ENCODE data around the gene RPS15A.

Gene RPS15A

DNA sequence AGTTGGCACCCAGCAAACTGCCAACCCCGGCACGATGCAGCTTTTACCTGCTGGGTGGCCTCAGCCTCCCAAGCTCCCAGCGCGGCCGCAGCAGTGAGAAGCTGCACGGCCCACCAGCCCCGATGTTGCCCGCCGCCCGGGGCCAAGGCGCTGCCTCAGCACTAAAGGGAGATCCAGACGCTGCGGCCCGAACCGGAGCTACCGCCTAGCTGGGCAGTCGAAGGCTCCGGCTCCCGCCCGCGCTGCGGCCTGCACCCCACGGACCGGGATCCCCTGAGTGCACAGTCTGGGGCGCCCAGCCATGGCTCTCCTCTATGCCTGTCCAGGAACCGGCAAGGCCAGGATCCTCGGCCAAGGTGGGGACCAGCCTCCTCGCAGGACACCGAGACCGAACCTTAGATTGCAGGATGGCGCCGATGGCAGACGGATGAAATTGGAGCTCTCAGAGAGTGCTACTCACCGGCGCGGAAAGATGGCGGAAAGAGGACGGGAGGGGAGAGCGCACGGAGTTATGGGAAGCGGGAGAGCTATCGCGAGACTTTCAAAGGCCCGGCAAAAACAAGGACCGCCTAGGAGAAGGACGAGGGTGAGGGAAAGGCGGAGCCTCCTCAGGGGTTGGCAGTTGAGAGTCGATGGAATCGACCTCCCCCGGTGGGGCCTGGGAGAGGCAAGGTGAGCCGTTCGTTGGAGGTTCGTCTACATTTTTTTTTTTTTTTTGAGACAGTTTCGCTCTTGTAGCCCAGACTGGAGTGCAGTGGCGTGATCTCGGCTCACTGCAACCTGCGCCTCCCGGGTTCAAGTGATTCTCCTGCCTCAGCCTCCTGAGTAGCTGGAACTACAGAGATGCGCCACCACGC, at the start of gene RPS15A:
Gene RPS15A (minus strand): TSS at position 485 of the 857 bp plus-strand sequence. CDS start 1,221 bp downstream, outside the sequence.
- FAIRE-seq = peak; percentile 67

DNA sequence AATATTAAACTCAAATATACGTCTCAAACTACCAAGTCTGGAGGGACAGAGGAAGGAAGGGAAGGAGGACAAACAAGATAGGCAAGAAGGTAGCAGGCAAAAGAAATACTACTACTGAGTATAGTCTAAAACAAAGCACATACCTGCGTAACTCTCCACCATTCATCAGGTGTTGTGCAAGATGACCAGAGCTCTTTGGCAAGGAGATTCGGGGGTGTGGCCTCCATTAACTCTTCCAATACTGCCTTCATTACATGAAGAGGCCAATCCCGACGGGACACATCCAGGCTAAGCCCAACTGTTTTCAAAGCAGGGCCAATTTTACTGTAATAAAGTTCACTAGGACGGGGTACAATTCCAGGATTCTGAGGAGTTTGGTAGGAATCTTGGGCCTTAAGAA, 49.4 kb upstream of the RPS15A start:
- no peak for FAIRE-seq

DNA sequence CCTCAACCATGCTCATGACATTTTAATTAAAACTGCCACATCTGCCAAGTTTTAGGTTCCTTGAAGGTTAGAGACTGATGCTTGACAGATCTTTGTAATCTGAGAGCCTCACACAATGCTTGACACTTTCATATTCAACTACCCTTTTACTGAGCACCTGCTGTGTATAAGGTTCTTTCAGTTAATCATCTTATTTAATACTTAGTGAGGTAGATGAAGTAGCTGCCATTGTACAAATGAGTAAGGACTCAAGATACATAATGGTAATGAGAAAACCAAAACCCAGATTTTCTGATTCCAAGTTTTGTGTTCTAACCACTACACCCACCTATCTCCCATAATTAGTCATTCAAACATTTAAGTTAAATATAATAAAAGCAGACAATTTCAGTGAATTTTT, 46.6 kb upstream of the RPS15A start:
- no peak for FAIRE-seq

DNA sequence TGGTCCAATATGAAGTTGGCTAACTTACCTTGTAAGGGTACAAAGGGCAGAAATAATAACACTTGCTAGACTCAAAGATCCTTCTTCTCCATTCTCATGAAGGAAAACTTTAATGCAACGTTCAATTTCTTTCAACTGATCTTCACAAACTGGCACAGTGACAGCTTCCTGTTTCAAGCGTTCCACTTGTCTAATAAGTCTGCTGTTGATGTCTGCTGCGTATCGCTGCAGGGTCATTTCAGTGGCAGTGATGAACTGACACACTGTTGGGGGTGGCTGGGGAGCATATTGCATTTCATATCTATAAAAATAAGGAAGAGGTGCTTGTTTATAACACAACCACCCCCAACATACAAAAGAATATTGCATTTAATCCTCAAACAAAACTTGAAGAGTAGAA, 44.7 kb upstream of the RPS15A start:
- FAIRE-seq = no peak

DNA sequence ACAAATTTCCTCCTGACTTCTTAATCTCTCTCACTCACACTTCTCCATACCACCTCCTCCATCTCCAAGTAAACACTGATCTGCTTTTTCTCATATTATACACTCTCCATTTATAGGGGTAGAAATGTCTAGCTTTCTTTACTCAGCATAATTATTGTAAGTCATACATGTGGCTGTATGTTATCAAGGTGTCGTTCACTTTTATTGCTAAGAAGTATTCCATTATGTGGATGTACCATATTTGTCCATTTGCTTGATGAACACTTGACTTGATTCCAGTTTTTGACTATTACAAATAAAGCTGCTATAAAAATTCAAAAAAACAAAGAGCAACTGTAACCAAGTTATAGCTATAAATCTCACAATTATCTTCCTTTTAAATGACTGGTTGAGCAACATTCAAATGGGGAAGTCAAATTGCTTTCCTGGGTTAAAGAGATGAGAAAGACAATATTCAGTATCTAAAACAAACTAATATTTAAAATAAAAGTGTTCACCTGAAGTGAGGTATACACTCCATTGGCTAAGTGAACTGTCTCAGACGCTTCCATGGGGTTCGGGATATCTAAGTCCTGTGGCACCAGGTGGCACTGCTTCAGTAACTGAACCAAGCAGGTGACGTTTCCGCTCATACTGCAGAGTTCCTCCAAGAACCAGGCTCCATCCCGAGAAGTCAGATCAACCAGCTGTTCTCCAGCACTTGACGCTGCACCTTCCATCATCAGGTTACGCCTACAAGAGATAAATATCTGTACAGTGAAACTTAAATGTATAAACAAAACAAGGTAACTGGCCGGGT, 43.8 kb upstream of the RPS15A start:
- FAIRE-seq = no peak

DNA sequence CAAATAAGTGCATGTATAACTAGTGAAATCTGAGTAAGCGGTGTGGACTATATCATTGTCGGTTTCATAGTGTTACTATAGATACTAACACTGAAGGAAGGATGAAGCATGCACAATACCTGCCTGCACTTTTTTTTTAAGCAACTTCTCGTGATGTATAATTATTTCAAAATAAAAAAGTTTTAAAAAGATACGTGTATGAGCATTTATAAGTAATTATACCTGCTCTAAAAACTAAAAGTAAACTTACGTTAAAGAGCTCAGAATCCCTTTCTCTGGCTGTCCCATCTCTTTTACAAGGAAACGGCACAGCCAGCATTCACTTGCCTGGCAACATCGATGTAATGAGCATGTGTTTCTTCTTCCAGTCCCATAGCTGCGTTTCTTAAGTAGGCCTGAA, 42.5 kb upstream of the RPS15A start:
- no peak for FAIRE-seq

DNA sequence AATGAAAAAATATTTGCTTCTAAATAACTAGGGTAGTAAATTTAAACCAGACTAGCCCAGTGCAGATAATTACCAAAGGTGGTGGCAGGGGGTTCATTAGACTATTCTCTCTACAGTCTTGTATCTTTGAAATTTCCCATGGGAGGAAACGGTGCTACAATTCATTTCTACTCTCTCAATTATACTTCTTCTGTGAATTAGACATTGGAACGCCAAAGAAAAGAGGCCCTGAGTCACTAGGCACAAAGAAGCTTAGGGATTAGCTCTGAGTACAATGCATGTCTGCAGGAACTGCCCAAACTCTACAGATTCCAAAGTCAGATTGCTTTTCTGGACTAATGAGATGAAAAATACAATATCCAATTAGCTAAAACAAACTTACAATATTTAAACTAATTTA, 41.9 kb upstream of the RPS15A start:
- FAIRE-seq = no peak

DNA sequence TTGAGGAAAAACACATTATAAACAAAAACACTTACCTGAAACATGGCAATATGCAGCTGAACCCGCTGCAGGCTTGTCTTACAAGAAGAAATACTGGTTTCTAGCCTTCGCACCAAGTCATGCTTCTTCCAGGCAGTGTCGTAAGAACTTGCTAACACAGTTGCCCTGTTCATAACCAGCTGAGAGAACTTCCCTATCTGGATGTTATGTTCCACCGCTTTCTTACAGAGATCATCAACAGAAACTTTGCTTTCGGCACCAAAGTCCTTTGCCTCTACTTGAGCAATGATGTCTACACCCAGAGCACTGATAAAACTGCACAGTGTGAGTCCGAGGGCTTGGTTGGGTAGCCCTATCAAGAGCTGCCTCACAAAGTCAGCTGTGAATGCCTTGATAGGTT, 39.1 kb upstream of the RPS15A start:
- no peak for FAIRE-seq

DNA sequence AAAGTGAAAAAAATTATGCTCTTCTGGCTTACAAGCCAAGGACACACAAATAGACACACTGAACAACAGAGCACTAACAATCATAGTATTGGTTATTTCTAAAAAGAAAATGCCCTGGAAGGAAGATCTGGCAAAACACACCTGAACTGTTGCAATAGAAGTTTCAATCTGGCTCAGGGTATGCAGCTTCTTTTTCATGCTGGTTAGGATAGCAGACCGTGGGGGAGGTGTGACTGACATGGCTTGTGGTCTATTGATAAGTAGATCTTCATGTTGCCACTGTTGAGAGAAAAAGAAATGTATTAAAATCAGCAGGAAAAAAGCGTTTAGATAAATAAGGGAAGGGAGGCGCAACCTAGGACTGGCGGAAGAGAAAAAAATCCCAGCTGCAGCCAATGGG, 37.8 kb upstream of the RPS15A start:
- FAIRE-seq = no peak

DNA sequence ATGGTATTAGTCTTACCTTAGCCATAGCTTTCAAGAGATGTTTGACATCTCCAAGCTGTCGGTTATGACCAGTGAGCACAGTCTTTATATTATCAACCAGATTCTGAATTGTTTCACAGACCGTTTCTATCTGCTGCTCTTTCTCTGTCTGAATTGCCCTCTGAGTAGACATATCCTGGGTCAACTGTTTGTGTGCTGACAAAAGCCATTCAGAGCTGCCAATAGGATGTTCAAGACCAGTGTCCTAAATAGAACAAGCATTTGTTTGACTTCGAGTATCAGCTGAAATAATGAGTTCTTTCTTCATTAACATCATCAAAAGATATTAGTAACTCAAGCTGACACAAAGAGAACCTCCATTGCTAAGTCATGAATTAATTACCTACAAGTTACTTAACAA, 26.2 kb upstream of the RPS15A start:
- no peak for FAIRE-seq

DNA sequence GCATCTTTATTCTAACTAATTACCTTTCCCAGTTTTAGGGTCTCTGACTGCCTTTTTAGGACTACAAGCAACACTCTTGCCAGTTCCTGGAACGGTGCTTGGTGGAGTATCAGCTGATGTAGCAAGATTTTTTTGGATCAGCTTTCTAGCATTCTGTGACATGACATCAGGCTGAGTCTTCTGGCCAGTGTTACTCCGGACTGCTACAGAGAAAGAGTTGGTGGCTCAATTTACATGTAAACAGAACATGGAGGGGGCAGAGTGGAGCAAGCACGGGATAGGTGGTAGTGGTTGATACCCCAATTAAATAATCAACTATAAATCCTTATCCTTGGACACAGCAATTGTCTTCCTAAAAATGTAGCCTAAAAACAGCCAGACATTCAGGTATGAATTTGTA, 21.8 kb upstream of the RPS15A start:
- FAIRE-seq = no peak

DNA sequence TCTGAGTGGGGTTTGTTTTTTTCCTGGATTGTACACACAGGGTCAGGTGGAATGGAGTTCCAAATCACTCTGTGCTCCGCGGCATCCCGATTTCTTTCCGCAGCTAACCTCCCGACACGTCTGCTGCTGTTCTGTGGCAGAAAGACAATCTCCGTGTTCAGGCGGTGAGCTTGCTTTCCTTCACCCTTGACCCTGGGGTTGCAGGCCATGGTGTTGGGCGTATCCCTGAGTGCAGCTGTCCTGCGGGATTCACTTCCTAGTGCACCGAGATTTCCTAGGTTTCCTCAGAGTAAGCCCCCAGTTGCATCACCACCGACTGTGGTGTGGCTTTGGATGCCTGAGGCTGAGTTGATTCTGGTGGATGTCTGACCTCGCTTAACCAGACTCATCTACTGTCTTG, 19.0 kb upstream of the RPS15A start:
- FAIRE-seq = no peak

DNA sequence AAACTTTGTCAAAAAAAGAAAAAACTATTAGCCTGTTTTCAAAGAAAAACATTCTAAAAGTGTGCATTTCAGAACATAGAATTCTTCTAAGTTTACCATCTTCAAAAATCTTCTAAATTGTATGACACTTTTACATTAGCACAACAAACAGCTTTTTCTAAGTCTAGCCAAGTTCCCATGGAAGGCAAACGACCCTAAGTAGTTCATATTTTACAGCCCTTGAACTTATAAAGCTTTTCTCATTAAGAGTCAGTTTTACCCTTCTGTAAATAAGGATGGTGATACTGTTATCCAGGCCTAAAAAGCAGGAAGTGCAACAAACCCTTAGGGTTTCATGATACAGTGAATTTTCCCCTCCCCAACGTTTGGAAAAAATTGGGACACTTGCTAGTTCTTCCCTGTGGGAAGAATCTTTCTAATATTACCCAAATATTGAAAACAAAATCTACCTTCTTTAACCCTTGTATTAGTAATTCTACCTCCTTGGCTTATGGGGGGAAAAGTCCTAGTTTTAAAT, 15.2 kb upstream of the RPS15A start:
- no peak for FAIRE-seq

DNA sequence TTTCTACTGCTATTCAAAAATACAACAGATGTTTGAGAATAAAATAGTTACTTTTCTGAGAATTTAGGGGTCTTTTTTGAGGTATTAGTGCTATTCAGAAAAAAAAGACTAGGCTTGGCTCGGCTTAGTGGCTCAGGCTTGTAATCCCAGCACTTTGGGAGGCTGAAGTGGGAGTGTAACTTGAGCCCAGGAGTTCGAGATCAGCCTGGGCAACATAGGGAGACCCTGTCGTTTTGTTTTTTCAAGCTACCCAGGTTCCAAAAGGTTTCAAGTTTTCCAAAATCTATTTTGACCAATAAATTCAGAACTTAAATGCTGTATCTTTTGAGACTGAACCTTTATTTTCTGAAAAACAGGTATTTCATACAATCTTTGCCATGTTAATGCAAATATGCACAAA, 14.4 kb upstream of the RPS15A start:
- no peak for FAIRE-seq

DNA sequence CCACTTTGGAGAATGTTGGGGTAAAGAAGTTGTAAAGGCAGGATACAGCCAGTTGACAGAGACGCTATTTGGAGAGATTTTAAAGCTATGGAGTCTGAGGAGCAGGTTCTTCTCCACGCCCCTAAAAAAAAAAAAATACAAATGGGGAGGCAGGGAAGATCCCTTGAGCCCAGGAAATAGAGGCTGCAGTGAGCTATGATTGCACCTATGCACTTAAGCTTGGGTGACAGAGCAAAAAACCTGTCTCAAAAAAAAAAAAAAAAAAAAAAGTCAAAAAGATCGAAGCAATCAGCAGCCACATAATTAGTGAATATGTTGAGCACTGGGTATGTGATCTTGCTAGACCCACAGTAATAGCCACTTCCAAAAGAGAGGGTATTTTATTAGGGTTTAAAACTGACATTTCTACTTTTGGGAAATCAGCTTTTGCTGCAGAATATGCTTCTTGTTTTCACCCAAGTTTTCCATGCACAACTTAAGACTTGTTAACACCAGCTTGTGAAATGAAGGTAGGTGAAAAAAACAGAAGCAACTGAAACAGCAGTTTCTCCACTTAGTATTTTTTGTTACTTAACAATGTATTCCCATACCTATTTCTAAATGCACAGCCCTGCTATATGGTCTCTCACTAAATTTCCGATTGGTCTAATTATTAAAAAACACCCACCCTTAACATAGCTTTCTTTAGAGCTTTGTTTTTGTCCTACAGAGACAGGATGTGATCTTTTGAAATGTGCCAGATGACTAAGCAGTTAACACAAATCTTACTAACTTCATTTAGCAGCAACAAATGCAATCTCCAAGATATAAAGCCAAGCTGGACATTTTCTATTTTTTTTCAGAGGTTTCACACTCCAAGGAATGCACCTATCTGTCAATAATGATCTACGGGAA, 13.7 kb upstream of the RPS15A start:
- FAIRE-seq = no peak

DNA sequence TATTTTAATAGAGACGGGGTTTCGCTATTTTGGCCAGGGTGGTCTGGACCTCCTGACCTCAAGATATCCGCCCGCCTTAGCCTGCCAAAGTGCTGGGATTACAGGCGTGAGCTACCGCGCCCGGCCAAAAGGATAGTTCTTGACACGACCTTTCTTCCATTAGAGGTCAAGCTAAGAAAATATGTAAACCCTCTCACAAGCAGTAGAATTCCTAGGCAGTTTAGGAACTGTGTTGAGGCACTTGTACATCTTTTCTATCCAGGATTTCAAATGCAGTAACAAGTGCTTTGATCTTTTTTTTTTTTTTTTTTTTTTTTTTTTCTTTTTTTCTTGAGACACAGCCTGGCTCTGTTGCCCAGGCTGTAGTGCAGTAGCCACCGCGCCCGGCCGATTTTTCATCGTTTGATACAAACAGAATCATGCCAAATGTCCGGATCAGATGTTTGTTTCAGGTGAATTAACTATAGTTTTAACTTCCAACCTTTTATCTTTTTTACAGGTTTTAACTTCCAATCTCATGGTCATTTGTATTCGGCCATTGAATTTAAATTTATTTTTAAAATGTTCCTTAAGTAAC, 12.7 kb upstream of the RPS15A start:
- no peak for FAIRE-seq

DNA sequence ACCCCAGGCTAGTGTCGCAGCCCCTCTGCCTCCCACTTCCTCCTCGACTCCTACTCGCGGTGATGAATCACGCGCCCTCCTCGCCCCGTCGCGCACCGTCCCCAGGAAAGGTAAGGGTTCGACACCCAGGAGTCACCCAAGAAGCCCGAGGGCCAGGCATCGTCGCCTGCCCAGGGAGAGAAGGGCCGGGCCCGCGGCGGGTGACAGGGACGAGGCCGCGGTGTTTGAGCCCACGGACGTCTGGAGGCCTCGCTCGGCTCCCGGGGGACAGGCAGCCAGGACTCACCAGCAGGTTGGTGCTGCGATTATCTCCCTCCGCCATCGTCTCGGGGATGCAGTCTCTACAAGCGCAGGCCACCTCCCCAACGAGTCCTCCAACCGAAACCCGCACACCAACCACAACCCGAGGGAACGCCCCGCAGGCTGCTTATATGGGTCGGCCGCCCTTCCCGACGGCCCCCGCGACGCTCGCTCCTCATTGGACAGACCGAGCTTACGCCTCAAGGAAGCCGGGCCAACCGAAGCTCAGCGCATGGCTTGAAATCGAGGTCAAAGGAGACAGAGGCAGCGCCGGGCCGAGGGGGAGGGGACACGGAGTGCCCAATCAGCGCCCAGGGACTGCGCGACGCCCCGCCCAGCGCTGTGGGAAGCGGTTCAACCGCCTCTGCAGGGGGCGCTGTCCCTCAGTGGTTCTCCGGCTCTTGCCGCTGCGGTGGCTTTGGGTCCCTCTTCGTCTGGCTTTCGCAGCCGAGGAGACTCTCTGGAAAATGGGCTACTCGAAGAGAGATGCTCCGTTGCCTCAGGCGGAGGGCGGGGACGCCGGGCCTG, 11.2 kb upstream of the RPS15A start, which contains the start of gene ARL6IP1:
Gene ARL6IP1 (minus strand): TSS at position 405 of the 828 bp plus-strand sequence. CDS start 83 bp downstream, at position 322.
- peak; percentile 96 for FAIRE-seq

DNA sequence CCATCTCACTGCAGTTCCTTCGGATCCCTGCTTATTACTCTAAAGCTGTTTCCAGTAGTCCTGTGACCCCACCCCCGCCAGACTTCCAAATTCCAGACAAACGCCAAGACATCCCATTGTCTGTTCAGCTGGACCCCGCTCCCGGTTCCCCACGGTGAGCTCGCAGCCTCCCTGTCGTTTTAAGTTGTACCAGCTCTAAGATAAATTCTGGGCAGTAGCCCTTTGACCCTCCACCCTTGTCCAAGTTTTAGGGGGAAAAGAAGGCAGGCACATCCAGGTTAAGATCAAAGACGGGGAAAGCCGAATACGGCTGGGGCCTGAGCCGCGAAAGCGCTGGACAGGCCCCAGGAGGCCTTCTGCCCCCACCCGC, 10.6 kb upstream of the RPS15A start:
- no peak for FAIRE-seq

DNA sequence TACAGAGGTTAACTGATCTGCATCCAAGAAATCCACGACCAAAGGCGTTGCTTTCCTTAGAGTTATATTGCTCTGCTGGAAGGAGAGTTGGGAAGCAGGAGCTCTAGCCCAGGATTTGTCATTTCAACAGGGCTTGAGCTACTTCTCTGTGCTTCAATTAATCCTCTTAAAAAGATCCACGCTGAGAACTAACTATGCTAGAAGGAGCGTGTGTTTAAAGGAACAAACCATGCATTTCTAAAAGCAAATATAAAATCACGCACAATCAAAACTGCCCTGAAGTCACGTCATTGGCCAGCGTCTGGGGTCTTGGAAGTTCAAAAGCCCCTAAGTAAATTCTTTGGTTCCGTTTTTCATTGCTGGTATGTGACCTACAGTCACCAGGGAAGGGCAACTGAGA, 10.2 kb upstream of the RPS15A start:
- FAIRE-seq = no peak

DNA sequence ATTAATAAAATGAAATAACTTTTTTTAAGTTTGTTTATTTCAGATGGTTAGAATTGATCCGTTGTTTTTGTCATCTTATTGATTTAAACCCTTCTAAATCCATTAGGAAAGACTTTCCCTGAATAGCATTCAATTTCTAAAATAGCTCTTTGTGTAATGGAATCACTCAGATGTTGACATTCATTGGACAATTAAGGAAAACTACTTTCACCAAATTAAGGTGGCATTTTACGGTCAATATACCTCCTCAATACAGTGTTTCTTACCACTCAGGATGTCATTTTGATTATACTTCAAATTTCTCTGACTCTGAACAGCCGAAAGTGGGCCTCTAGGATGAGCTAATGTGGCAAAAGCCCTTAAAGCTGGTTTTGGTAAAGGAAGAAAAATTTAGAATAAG, 9.4 kb upstream of the RPS15A start:
- FAIRE-seq = no peak

DNA sequence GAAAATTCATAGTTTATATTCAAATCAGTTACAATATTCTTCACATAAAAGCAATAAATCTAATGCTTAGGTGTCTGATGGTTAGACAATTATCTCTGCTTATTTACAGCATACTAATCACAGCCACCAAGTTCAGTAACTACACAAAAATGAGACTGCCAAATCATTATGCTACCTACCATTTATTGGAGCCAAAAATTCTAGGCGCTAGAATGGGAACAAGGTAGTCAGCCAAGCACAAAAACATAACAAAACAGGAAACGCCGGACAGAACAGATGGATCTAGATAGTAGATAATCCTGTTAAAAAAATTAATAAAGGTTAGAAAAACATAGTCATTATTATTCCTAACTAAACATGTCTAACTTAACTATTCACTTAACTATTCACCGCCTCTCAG, 7.6 kb upstream of the RPS15A start:
- FAIRE-seq = no peak

DNA sequence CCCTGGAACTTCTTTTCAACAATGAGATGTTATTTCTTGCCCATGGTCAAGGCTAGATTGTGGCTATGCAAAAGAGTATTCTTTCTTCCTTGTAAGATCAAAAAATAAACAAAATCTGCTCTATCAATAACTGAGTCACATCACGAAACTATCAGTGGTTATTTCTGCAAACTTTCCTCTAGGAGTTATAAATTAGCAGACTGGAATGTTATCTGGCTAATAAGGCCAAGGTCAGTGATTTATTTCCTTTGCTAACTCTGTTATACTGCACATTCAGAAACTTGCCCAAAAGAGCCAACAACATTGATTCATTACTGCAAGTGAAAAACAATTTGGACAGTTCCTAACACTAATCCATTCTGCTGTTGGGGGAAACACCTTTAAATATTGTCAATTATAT, 6.2 kb upstream of the RPS15A start:
- FAIRE-seq = no peak
